OCI-M2 (cell line): ENCODE results near the gene CDC5L.
"Not testable (repeated sequence)": the region's sequence is repeated elsewhere in the genome, so short reads cannot be mapped to it uniquely, and the experiment has no call there.

Source experiments
- DNase-seq: peaks from one replicate; lab custom pipeline; 2025; ENCODE audit not compliant: unreplicated experiment; lab: John Stamatoyannopoulos, UW

CDC5L gene

GRCh38 chr6:44387346-44388134 lies at the start of gene CDC5L:
CDC5L (plus strand) TSS chr6:44387706; CDS start chr6:44387824, 118 bp downstream.
- peak; percentile 95 for DNase-seq

GRCh38 chr6:44338228-44339122 lies 49.0 kb upstream of the CDC5L start:
- DNase-seq: peak; percentile 57

- no peak for DNase-seq
Measured at GRCh38 chr6:44339301-44339700, 48.2 kb upstream of the CDC5L start.

GRCh38 chr6:44339763-44340625 lies 47.5 kb upstream of the CDC5L start:
- no peak for DNase-seq

GRCh38 chr6:44341095-44341890 lies 46.2 kb upstream of the CDC5L start:
- DNase-seq: no peak

GRCh38 chr6:44342052-44342451 lies 45.5 kb upstream of the CDC5L start:
- DNase-seq: no peak

GRCh38 chr6:44342489-44342888 lies 45.0 kb upstream of the CDC5L start, which contains the start of gene SPATS1:
SPATS1 (plus strand) TSS chr6:44342650; CDS start chr6:44343096, 446 bp downstream.
- no peak for DNase-seq

GRCh38 chr6:44346818-44347217 lies 40.7 kb upstream of the CDC5L start:
- not testable (repeated sequence) for DNase-seq

- no peak for DNase-seq
Measured at GRCh38 chr6:44349904-44350649, 37.4 kb upstream of the CDC5L start.

GRCh38 chr6:44350650-44350994 lies 36.9 kb upstream of the CDC5L start:
- not testable (repeated sequence) for DNase-seq

- DNase-seq: no peak
Measured at GRCh38 chr6:44352259-44352658, 35.2 kb upstream of the CDC5L start.

GRCh38 chr6:44353336-44353735 lies 34.2 kb upstream of the CDC5L start:
- no peak for DNase-seq

- no peak for DNase-seq
Measured at GRCh38 chr6:44355640-44356039, 31.9 kb upstream of the CDC5L start.

- no peak for DNase-seq
Measured at GRCh38 chr6:44356487-44356886, 31.0 kb upstream of the CDC5L start.

- DNase-seq: no peak
Measured at GRCh38 chr6:44359973-44360372, 27.5 kb upstream of the CDC5L start.

GRCh38 chr6:44361947-44362346 lies 25.6 kb upstream of the CDC5L start:
- no peak for DNase-seq

GRCh38 chr6:44363377-44363926 lies 24.1 kb upstream of the CDC5L start:
- DNase-seq: no peak

- no peak for DNase-seq
Measured at GRCh38 chr6:44366781-44367180, 20.7 kb upstream of the CDC5L start.

- no peak for DNase-seq
Measured at GRCh38 chr6:44367681-44368080, 19.8 kb upstream of the CDC5L start.
